Measurements from ENCODE around the gene SPATA45. TPM values are rescaled to one million over a fixed set of nuclear protein-coding genes. Genes with fewer than 3 reads are reported as not detected.

The SPATA45 gene
- total RNA-seq, 1 donor from 2014 or later = not detected

DNA sequence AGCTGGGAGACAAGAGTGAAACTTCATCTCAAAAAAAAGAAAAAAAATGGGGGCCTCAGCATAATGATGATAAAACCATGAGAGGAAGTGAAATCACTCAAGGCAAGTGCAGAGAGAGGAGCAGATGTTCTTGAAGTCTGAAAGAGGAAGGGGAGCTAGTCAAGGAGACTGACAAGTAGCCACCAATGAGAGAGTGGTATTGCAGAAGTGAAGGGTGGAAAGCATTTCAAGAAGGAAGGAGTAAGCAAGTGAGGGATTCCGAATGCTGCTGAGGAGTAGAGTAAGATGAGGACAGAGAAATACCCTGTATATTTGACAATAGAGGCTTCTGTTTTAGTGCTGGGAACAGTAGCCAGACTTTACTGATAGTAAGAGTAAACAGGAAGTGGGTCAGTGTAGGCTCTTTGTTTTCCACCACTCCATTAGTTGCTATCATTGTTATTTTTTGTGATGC is 52.9 kb downstream of the SPATA45 start:
- peak overlapping the region; percentile 6 for H3K4me3 Mint-ChIP-seq (ENCODE audit: low read depth)
- TF ChIP-seq, protein P1, sequence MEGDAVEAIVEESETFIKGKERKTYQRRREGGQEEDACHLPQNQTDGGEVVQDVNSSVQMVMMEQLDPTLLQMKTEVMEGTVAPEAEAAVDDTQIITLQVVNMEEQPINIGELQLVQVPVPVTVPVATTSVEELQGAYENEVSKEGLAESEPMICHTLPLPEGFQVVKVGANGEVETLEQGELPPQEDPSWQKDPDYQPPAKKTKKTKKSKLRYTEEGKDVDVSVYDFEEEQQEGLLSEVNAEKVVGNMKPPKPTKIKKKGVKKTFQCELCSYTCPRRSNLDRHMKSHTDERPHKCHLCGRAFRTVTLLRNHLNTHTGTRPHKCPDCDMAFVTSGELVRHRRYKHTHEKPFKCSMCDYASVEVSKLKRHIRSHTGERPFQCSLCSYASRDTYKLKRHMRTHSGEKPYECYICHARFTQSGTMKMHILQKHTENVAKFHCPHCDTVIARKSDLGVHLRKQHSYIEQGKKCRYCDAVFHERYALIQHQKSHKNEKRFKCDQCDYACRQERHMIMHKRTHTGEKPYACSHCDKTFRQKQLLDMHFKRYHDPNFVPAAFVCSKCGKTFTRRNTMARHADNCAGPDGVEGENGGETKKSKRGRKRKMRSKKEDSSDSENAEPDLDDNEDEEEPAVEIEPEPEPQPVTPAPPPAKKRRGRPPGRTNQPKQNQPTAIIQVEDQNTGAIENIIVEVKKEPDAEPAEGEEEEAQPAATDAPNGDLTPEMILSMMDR (IDR thresholded peaks at IDR 0.05; ENCODE audit: unreplicated experiment) = no peak
- H3K27me3 Mint-ChIP-seq = no peaks in the 10 kb centered on the region
- DNase-seq (ENCODE audit: low spot score, unreplicated experiment) = no peak
- peak overlapping the region; percentile 86 for H3K27ac Mint-ChIP-seq
- no peaks in the 10 kb centered on the region for H3K9me3 Mint-ChIP-seq (ENCODE audit: low read depth)
- H3K36me3 Mint-ChIP-seq (ENCODE audit: insufficient read depth) = peaks cover 10% of the 10 kb centered on the region
- H3K4me1 Mint-ChIP-seq (ENCODE audit: low read depth) = peaks cover 21% of the 10 kb centered on the region

DNA sequence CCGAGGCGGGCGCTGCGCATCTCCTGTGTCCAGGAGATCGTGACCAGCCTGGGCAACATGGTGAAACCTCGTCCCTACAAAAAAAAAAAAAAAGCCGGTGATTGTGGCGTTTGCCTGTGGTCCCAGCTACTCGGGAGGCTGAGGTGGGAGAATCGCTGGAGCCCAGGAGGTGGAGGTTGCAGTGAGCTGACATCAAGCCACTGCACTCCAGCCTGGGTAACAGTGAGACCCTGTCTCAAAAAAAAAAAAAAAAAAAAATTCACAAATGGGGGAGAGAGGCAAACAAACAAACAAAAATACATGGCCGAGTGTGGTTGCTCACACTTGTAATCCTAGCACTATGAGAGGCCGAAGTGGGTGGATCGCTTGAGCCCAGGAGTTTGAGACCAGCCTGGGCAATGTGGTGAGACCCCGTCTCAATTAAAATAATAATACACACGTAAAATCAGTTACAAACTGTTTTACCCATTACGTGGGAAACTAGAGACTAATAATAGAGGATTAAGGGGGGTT is 55.0 kb downstream of the SPATA45 start:
- no peaks in the 10 kb centered on the region for H3K27me3 Mint-ChIP-seq
- H3K4me1 Mint-ChIP-seq (ENCODE audit: low read depth) = peaks cover 24% of the 10 kb centered on the region
- H3K36me3 Mint-ChIP-seq (ENCODE audit: insufficient read depth) = peaks cover 7% of the 10 kb centered on the region
- TF ChIP-seq, protein P1 (IDR thresholded peaks at IDR 0.05; ENCODE audit: unreplicated experiment) = no peak
- no peak for DNase-seq (ENCODE audit: low spot score, unreplicated experiment)
- peak overlapping the region; percentile 97 for H3K27ac Mint-ChIP-seq
- H3K4me3 Mint-ChIP-seq (ENCODE audit: low read depth) = peak overlapping the region; percentile 86
- no peaks in the 10 kb centered on the region for H3K9me3 Mint-ChIP-seq (ENCODE audit: low read depth)

DNA sequence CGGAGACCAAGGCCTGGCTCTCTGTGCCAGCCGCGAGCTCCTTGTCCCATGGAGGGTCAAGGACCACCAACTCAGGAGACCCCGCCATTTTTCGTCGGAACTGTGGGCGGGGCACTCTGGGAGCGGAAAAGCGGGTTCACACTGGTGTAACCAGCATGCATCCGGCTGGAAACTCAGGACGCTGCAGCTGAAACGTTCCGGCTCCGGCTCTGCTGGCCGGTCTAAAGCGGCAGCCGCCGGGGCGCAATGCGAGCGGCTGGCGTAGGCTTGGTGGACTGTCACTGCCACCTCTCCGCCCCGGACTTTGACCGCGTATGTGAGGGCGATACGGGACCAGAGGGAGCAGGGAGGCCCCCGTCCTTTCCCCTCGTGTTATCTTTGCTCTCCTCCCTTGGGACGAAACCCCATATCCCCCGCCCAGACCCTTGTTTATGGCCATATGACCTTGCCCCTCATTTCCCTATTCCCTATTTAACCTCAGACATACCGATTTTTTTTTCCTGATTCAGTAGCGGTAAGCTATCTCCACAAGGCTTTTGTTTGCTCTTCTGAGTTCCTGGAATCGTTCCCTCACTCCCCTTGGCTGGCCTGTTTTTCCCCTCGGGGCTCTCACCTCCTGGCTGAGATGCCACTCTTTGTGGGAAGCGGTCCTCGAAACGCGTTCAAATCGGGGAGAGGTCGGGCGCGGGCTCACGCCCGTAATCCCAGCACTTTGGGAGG is 55.6 kb downstream of the SPATA45 start, which contains the start of the genes NSL1 and TATDN3:
Gene NSL1, minus strand, starts transcription at position 102 of the 720 bp plus-strand sequence. Its CDS starts 14 bp downstream, at position 88.
Gene TATDN3, plus strand, starts transcription at position 219 of the 720 bp plus-strand sequence. Its CDS starts 28 bp downstream, at position 247.
- H3K9me3 Mint-ChIP-seq (ENCODE audit: low read depth) = no peaks in the 10 kb centered on the region
- TF ChIP-seq, protein P1 (IDR thresholded peaks at IDR 0.05; ENCODE audit: unreplicated experiment) = no peak
- peak within 1 kb of the TSS; percentile 86 for H3K4me3 Mint-ChIP-seq (ENCODE audit: low read depth)
- no peaks in the 10 kb centered on the region for H3K27me3 Mint-ChIP-seq
- peaks cover 3% of the 10 kb centered on the region for H3K36me3 Mint-ChIP-seq (ENCODE audit: insufficient read depth)
- peak; percentile 98 for DNase-seq (ENCODE audit: low spot score, unreplicated experiment)
- peak within 1 kb of the TSS; percentile 97 for H3K27ac Mint-ChIP-seq
- H3K4me1 Mint-ChIP-seq (ENCODE audit: low read depth) = peaks cover 24% of the 10 kb centered on the region

DNA sequence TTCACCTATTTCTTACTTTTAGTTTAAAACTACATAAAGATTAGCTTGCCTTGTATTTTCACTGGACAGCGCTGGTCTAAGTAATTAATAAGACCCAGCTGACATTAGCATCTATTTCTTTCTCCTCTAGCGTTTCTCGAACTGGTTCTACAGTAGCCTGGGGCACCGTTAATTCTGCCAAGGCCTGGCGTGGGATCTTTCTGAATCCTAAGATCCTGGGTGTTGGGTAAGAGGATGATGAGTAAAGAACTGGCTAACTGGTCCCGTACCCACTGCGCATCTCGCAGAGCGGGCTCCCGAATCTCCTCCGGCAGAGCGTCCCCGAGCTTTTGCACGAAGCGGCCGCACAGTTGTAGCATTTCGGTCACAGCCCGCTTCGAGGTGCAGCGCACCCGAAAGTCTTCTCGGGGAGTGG is 56.2 kb downstream of the SPATA45 start:
- Mint-ChIP-seq H3K36me3 (ENCODE audit: insufficient read depth) (peaks cover 3% of the 10 kb centered on the region), H3K4me1 (ENCODE audit: low read depth) (peaks cover 24% of the 10 kb centered on the region), H3K27ac (peak overlapping the region; percentile 97), H3K4me3 (ENCODE audit: low read depth) (peak overlapping the region; percentile 86), H3K27me3 (no peaks in the 10 kb centered on the region), H3K9me3 (ENCODE audit: low read depth) (no peaks in the 10 kb centered on the region)
- TF ChIP-seq, protein P1 (IDR thresholded peaks at IDR 0.05; ENCODE audit: unreplicated experiment) = no peak
- DNase-seq (ENCODE audit: low spot score, unreplicated experiment) = no peak

DNA sequence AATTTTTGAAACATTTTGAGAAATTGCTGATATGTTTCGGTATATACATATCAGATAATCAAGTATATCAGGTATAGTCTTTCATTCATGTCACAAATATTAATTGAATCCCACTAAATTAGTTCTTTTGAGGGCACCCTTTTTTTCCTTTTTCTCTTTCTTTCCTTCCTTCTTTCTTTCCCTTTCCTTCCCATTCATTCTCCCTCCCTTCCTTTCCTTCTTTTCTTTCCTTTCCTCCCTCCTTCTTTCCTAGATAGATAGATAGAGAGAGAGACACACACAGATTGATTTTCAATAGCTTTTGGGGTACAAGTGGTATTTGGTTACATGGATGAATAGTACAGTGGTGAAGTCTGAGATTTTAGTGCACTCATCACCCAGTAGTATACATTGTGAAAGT is 61.6 kb downstream of the SPATA45 start:
- peaks cover 21% of the 10 kb centered on the region for H3K36me3 Mint-ChIP-seq (ENCODE audit: insufficient read depth)
- DNase-seq (ENCODE audit: low spot score, unreplicated experiment) = no peak

More for the DNA sequence above, 61.6 kb downstream of the SPATA45 start:
- Mint-ChIP-seq H3K27me3 (no peaks in the 10 kb centered on the region), H3K4me1 (ENCODE audit: low read depth) (peaks cover 8% of the 10 kb centered on the region), H3K27ac (no peak overlapping the region), H3K4me3 (ENCODE audit: low read depth) (no peak overlapping the region), H3K9me3 (ENCODE audit: low read depth) (no peaks in the 10 kb centered on the region)
- TF ChIP-seq, protein P1 (IDR thresholded peaks at IDR 0.05; ENCODE audit: unreplicated experiment) = no peak
